ENCODE data around the gene ZFP92.
A peak's percentile ranks its signal among the peaks of the same experiment; 100 is the strongest.

The ZFP92 gene

DNA sequence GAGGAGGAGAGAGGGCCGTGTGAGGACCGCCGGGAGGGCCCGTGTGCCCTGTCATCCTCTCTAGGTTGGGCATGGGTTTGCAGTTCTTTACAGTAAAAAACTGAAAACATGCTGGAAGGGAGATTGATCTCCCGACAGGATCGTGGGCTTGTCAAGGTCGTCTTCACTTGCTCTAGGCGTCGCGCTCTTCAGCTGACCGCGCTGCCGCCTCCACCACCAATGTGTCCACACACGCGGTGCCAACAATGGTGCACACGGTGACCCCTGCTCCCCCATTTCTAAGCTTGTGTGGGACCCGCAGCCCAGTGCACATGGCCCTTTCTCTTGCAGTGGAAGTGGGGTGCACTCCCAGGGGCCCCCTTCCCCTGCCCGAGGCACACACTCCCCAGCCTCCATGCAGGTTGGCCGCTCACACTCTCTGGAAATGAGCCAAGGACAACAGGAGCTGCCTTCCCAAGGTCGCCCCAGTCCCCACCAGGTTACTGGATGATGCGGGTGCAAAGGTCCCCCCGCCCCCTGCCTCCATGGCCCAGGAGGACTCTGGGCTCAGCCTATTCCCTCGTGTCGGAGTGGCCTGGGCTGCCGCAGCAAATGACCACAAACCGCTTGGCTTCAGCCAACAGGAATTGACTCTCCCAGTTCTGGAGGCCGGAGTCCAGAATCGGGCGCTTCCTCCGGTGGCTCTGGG lies 1.7 kb upstream of the ZFP92 start:
- DNase-seq: no peak

DNA sequence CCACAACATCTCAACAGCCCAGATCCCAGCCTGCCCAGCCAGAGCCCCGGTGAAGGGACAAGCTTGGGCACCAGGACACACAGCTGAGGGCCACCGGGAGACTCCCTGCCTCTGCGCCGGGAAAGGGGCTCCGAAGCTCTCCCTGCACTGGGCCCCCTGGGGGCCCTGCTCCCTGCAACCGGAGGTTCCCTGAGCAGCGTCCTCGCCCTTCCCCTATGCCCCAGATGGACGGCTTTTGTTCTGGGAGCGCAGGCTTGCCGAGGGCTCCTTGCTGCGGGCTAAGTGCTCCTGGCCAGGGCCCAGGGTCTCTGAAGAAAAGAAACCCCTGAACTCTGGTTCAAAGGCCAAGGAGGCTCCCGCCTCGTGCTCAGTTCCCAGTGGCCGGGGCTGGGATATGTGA lies 899 bp upstream of the ZFP92 start:
- no peak for DNase-seq

DNA sequence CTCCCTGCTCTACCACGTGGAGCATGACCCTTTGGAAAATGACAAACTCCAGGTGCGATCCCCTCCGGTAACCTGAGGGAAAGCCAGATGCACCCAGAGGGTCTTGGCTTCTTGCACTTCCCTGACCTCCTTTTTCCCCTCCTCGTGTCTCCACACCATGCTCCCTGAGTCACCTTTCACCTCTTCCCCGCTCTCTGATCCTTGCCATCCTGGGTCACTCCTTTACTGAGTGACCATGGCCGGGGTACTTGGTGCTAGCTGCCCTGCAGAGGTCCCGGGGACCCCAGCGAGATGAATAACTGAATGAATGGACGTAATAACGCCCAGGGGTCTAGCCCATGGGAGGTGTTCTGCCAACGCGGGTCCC lies 401 bp upstream of the ZFP92 start:
- no peak for DNase-seq

DNA sequence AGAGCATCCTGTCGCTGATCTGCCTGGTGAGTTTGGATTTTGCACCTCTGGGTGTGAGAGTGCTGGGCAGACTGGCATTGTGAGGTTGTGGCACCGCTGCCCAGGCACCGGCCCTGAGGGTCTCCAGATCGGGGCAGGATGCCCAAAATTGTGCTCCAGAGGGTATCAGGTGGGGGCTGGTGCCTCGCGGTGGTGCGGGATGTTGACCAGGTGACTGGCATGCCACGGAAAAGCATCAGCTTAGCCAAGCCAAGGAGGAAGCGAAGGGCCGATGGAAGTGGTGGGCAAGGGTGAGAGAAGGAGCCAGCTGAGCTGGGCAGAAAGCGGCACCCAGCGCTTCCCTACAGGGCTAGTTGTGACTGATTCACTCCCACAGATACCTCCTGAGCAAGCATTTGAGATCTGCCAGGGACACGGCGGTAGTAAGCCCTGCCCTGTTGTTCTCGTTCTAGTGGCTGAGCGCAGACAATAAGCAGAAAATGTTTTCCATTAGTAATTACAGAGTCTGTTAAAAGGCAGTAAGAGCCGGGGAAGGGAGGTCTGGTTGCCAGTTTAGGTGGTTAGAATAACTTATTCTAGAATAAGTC lies 809 bp downstream of the ZFP92 start:
- DNase-seq: no peak

DNA sequence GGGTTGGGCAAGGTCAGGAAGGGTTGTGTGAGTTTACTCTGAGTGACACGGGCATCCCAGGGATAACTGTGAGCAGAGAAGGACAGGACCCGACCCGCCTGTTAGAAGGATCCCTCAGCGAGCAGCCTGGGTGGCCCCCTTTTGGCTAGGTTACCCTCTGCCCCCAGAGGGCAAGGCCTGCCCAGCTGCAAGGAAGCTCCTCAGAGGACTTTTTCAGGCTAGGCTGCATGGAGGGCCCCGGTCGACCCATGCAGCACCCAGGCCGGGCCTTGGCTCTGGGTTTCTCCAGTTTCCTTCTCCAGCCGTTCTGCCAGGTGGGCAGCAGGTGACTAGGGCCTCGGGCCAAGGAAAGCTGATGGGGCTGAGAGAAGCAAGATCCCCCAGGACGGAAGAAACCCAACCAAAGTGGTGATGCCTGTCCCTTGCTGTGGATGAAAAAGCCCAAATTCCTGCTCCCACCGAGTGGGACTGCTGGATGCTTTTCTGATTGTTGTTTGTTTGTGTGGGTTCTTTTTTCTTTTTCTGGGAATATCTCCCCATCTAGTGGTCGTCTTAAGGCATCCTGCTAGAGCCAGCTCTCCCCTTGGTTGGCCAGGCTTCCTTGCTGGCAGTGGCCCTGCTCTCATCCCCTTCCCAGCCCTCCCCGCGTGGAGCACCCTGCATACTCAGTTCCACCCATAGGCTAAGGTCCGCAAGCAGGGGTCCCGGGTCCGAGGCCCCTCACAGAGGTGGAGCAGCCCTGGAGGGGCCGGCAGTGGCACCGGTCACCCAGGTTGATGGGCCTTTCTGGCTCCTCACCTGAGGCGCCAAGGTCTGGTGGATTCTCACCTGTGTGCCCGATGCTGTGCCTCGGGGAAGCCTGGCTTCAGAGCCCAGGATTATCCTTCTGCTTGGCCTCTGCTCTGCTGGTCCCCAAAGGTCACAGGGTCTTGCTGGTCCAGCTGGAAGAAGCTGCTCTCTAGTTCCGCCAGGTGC lies 1.8 kb downstream of the ZFP92 start:
- no peak for DNase-seq

DNA sequence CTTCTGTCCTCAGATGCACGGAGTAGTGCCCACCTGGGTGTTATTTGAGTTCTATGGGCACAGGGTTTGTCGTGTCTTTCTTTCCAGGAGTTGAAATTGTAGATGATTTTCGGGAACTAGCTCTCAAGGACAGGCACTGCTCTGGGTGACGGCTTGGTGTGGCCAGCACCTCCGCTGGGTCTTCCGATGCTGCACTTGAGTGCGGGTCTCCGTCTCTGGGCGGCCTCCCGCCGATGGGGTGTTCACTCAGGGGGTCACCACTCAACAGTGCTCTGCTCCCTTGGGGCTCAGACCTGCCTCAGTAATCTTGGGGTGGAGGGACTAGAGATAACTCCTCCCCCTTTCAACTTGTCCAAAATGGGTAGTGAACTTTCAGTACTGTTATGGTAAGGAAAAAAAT lies 2.5 kb downstream of the ZFP92 start:
- DNase-seq: no peak

DNA sequence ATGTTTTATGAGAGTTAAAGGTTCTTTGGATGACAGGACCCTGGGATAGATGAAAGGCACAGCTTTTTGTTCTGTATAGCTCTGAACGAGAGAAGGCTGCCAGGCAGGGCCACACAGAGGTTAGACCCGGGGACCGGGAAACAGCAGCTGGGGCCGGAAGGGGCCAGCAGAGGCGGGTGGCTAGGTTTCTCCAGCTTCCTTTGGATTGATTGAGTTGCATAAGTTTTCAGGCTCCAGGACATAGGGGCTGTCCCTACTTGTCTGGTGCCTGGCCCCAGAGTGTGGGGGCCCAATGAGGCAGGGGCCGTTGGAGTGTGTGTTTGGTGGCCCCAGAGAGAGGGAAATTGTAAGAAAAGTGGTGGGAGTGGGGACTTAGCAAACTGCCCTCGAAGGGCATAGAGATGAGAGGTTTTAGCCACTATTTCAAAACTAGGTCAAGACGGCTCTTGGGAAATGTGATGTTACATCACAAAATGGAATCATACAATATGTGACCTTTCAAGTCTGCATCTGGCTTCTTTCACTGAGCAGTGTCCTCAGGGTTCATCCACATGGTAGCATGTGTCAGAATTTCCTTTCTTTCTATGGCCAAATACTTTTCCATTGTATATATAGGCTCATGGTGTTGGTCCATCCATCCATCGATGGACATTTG lies 3.7 kb downstream of the ZFP92 start:
- no peak for DNase-seq

DNA sequence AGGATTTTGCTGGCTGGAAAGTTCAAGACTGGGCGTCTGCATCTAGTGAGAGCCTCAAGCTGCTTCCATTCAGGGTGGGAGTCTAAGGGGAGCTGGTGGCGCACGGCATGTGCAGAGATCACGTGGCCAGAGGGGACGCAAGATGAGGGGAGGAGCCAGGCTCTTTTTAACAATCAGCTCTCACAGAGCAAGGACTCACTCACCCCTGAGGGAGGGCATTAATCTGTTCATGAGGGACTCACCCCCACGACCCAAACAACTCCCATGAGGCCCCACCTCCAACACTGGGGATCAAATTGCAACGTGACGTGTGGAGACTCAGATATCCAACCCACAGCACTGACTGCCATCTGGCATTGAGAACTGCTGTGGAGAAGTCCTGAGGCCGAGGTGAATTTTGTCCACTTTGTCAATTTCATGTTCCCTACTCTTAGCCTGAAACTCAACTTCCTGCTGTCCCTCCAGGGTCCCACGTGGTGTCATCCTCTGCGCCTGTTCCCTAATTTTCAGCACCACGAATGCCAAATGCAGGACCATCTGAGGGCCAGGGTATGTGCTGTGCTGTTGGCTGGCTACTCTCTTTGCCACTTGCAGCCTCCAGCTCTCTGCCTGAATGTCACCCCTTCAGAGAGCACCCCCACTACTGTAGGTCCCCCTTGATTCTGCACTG lies 5.6 kb downstream of the ZFP92 start:
- no peak for DNase-seq

DNA sequence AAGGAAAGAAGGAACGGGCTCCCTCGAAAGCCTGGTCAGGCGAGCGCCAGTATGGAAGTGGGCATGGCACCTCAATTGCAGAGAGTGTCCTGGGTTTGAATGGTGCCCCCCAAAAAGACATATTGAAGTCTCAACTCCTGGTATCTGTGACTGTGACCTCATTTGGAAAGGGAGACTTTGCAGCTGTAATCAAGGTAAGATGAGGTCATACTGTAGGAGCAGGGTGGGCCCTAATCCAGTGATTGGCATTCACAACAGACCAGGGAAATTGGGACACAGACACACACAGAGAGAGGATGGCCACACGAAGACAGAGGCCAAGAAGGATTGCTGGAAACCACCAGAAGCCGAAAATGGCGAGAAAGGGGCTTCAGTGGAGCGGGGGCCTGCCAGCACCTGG lies 6.4 kb downstream of the ZFP92 start:
- DNase-seq: no peak

DNA sequence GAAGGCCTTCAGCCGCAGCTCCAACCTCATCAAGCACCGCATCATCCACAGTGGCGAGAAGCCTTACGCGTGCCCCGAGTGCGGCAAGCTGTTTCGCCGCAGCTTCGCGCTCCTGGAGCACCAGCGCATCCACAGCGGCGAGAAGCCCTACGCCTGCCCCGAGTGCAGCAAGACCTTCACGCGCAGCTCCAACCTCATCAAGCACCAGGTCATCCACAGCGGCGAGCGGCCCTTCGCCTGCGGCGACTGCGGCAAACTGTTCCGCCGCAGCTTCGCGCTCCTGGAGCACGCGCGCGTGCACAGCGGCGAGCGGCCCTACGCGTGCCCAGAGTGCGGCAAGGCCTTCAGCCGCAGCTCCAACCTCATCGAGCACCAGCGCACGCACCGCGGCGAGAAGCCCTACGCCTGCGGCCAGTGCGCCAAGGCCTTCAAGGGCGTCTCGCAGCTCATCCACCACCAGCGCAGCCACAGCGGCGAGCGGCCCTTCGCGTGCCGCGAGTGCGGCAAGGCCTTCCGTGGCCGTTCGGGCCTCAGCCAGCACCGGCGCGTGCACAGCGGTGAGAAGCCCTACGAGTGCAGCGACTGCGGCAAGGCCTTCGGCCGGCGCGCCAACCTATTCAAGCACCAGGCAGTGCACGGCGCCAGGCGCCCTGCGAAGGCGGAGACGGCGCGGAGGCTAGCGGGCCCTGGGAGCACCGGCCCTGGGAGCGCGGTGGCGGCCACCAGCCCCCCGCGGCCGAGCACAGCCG lies 9.8 kb downstream of the ZFP92 start:
- DNase-seq: no peak

DNA sequence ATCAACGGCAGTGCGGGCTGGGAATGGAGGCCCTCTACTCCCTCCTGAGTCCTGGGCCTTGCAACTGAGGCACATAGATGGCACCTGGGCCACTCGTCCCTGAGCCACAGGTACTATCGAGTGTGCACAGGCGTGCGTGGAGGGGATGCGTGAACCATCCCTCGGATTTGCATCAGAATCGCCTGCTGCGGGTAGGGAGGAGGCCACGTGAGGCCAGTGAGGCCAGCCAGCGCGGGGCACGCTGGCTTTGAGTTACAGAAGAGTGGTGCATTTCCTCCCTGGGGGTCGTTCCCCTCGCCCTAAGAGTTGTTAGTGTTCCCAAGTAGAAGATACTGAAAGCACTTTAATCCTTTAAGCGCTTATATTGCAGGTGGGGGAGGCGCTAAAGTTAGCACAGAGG lies 10.6 kb downstream of the ZFP92 start:
- no peak for DNase-seq

DNA sequence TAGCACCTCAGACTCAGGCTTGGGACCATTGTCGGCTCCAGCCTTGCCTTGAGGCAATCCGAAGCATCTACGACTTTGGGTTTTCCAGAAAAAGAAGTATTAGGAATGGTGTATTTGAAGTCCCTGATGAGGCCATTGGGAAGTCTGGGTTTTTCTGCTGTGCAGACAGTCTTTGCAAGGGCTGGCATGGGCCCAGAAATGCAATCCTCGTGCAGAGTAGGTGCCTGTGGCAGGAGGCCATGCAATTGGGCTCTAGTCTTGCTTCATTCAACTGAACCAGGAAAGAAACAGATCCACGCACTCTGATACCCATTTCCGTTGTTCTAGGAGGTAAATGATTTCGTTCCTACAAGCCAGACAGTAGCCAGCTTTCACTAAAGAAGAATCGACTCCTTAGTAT lies 12.4 kb downstream of the ZFP92 start:
- DNase-seq: peak; percentile 11

DNA sequence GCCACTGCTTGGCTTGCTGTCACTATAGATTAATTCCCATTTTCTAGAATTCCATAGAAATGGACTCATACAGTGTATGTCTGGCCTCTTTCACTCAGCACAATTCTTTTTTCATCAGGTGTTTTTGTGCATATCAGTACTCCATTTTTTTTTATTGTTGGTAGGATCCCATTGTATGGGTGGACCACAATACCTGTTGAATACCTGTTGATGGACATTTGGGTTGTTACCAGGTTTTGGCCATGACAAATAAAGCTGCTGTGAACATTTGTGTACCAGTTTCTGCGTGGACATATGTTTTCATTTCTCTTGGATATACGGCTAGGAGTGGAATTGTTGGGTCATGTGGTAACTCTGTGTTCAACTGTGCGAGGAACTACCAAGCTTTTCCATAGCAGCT lies 14.9 kb downstream of the ZFP92 start:
- DNase-seq: no peak

DNA sequence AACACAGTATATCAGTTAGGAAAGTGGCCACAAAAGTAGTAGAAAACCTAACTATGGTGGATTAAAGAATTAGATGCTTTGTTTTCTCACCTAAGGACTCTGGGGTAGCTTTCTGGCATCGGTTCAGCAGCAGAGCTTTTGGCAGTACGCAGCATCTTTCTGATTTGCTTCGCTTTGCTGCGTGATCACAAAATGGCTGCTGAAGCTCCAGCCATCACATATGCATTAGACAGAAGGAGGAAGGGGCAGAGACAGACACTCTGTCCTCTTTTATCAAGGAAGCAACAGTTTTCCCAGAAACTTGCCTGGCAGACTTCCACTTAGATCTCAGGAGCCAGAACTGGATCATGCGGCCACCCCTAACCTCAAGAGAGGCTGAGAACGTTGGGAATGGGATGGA lies 19.5 kb downstream of the ZFP92 start:
- DNase-seq: no peak

DNA sequence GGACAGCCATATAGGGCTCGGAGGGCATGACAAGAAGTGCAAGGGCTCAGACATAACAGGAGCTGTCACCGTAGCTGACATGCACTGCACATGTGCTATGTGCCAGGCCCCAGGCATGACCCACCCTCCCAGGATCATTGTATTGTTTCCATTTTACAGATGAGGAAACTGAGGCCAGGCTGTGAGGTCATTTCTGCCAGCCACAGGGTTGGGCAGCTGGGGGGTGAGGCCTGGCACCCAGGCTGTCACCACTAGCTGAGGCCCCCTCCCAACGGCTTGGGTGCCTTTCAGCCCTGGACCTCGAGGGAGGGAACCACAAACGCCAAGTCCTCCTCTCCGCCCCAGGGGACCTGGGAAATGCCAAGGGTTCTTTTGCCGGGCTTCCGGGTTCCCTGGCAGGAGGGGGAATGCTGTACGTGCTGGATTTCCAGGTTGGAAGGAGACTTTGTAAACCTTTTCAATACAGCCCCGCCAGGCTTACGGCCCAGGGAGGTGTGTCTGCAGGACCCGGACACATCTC lies 21.9 kb downstream of the ZFP92 start:
- DNase-seq: no peak

DNA sequence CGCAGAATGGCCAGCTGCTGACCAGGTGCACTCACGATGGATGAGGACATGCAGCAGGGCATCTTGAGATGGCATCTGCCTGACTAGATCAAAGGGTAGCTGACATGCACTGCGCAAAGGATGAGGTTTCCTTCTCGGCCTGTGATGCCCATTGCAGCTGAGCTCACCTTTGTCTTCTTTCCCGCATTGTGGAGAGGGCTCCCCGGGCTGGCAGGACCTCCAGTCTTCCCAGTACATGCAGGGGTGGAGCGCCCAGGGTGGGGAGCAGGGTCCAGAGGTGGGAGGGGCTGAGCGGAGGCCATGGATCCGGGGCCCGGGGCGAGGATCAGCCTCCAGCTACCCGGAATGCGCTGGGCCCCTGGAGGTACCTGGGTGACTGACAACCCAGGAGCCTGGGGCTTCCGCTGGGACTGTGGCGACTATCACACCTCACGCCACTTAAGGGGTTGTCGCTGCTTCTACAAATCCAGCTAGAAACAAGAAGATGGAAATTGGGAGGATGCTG lies 22.6 kb downstream of the ZFP92 start:
- DNase-seq: no peak

DNA sequence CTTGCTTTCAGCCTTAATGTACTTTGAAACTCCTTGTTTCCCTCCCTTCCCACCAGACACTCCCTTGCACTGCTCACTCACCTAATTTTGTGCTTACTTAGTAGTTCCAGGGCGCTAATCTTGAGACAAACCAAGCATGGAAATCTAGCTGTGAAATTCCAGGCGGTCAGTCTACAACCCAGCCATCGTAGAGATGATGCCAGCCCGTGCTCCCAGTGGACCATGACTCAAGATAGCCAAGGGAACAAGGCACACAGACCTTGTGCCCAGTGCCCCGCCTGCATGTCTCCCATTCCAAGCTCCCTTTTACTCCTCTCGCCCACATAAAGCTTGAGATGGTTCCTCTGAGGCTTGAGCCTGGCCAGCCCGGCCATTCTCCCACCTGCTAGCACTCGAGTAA lies 23.5 kb downstream of the ZFP92 start:
- no peak for DNase-seq

DNA sequence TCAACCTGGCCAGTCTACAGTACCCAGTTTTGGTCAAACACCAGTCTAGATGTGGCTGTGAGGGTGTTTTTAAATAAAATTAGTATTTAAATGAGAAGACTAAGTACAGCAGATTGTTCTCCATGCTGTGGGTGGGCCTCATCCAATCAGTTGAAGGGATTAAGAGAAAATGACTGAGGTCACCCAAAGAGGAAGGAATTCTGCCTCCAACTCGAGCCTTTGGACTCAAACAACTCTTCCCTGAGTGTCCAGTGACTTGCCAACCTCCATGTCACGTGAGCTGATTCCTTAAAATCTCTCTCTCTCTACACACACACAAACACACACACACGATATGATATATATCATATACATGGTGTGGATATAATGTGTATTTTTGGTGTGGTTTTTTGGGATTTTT lies 24.6 kb downstream of the ZFP92 start:
- no peak for DNase-seq

DNA sequence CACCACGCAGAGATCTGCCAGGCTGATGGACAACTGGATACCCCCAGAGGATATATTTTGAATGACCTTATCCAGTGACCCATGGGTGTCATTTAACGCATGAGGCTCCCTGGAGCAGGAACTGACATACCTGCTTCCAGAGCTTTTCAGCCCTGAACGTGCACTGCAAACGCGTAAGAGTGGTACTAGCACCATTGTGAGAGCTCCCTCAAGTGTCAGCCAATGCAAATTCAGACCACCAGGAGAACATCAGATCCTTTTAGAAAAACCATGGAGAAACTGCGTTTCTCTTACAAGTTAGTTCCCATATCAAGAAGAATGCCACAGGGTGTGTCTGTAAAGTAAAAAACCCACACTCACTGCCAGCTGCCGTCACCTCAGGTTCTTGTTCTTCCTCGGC lies 27.3 kb downstream of the ZFP92 start:
- peak; percentile 19 for DNase-seq

DNA sequence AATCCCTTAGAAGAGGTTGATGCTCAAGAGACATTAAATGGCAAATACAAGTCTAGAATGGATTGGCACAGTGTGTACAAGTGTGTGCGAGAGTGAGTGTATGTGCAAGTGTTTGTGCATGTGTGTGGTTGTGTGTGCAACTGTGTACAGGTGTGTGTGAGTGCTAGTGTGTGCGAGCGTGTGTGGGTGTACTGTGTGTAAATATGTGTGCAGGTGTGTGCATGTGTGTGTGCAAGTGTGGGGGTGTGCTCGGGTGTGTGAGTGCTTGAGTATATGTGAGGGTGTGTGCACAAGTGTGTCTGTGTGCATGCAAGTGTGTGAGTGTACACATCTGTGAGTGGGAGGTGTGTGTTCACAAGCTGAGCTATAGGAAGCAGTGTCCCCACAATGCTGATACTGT lies 28.7 kb downstream of the ZFP92 start:
- no peak for DNase-seq

DNA sequence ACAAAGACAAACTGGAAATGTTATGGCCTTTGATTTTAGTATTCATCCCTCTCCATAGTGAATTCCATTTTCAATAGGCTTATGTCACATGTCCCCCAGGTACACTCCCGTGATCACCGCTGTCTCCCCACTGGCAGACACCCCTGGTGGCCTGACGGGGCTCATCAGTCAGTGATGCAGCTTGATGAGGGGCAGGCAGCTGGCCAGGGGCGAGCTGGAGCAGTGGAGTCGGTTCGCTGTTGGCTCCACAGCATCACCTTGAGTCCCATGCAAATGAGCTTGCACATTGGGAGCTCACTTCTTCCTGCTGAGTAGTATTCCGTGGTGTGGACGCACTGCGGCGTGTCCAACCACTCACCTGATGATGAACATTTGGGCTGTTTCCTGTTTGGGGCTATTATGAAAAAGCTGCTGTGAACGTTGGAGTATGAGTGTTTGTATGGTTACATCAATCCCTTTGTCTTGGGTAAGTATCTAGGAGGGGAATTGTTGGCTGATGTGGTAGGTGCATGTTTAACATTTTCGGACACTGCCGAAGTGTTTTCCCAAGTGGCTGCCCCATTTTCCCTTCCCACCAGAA lies 29.4 kb downstream of the ZFP92 start:
- no peak for DNase-seq
